GM21576 (cell line): ENCODE data around the gene KIAA0040.
A peak's percentile ranks its signal among the peaks of the same experiment; 100 is the strongest.

ENCODE experiments used
- ATAC-seq: cut with Tn5 transposase; IDR thresholded peaks from one replicate; pipeline ENCODE4 v1.9.1; 2021; ENCODE audit warnings: mild to moderate bottlenecking, moderate library complexity; ENCODE audit not compliant: unreplicated experiment

KIAA0040 gene

GRCh38 chr1:175203570-175204068, 11.0 kb upstream of the KIAA0040 start:
- ATAC-seq = no peak

DNA sequence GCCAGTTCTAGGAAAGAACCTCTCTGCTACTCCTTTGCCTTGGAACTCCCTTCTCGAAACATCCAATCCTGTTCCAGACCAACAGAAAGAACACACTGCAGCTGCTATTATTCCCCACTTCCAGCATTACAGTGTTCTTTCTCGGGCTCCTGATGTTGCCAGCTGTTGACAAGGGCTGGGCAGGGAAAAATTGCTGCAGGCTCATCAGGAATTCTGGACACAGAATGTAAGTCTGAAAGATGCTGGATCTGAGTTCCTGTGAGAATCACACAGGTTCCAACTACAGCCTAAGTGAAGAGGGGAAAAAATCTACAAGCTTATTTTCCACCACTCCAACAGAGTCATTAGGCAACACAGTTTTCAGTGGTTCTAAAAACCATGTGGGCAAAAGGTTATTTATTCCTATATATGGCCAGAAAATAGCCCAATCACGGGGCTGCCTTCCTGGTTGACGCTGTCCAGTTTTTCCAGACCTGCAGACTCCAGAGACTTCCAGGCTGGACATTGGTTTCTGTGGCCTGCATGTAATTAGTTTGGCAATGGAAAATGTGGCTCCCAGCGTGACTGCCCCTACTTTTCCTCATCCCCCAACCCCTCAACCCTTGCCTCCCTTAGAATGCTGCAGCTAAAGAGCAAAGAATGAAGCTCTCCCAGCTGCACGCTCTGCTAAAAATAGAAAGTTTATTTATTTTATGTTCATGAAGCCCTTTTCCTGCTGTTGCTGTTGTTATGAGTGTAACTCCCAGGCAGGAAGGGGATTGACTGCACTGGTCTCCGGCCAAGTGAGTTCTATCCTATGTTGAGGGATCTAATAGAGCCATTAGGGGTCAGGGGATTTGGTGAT, 8.3 kb upstream of the KIAA0040 start:
- ATAC-seq = no peak

DNA sequence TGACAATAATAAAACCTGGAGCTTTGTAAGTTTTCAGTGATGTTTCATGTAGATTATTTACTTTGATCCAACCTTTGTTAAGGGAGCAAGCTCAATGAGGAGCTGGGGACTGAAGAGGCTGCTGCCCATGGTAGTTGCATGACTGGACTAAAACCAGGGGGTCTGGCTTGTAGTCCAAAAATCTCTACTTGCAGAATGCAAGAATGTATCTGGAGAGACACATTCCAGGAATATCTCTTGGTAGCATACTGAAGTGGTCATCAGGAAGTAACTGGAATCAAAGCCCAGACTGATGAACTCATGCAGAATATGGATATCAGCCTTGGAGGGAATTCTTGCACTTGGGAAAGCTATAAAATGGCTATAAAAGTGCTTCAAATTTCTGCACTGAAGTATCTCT, 5.8 kb upstream of the KIAA0040 start:
- no peak for ATAC-seq

DNA sequence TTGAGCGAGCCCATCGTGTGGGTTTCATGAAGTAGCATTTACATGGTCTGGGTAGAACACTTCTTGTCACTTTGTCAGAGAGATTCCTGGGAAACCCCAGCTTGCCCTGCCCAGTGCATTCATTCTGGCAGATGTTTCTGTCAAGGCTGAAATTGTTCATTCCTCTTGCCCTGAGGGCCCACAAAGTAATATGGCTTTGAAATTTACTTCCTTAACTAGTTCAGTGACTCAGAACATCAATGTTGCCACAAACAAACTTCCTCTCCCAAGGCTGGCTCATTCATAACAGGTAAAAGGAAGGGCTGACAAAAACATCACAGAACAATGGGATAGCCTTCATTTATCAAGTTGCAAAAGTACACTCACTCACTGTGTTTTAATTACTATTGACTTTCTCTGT, 5.0 kb upstream of the KIAA0040 start:
- no peak for ATAC-seq

DNA sequence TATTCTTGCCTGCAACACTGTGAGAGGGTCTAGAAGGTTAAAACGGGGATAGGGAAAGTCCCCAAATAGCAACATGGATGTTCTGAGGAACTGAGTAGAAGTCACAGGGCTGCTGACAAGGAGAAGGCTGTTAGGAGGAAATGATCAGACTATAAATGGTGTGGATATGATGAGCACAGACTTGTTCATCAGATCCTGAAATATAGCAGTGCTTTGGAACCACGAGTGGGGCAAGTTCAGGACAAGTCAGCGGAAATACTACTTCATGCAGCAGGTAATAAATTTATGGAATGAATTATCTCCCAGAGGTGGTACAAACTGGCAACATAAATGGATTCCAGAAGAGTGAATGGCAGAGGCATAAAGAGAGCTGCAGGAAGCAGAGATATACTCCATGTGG, 3.2 kb upstream of the KIAA0040 start:
- ATAC-seq = no peak

- ATAC-seq = peak; percentile 29
These were observed 2.7 kb upstream of the KIAA0040 start for GRCh38 chr1:175195281-175195680.

GRCh38 chr1:175193527-175193910, 943 bp upstream of the KIAA0040 start:
- ATAC-seq = no peak

DNA sequence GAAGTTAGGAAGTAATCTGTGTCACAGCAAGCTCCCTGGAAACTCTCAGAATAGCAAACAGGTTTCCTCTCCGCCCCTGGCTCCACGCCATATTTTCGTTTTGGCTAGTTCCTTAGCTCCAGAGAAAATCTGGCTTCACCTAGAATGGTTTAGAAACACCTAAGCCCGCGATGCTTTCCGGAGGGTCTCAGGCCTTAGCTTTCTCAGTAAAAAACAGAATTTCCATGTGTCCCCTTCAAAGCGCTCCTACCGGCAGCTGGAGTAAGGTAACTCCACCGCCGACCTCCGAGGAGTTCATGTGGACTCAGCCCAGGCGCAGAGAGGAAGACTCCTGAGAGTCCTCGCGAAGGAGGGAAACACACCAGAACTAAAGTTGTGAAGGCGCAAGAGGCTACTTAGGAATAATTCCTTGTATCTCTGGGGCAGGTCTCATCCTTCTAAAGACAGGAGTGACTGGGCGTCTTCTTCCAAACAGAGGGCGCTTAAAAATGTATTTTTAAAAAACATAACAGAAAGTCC, 406 bp downstream of the KIAA0040 start:
- ATAC-seq = no peak

DNA sequence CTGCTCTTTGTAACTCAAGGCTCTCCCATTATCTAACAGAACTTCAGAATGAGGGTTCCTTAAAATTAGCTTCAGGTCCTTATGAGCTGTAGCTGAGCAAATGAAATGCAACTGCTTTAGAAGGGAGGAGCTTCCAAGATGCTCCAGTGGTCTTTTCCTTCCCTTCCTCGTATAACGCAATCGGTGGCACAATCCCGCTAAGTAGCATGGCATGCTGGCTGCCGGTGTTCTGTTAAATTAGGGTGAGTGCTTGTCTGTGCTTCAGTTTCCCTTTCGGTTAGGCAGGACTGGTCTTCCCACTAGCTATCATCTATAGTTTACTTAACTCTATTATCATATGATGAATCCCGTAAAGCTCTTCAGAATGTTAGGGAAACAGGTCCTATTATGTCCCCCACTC, 917 bp downstream of the KIAA0040 start:
- ATAC-seq = no peak

DNA sequence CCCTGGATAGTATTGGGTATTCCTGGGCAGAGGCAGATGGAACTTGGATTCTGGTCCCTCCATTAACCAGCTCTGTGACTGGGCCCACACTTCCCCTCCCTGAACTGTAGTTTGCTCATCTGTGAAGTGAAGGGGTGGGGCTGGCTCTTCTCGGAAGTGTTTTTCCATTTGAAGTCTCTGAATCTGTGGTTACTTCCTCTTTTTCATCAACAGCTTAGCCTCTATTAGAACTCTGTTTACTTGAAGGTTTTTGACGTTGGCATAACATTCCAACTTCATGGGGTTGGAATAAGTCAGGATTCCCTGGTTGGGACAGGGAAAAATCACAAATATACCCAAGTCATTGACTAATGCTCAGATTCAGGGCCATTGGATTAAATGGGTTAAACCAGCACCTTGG, 3.6 kb downstream of the KIAA0040 start:
- ATAC-seq = peak; percentile 61

GRCh38 chr1:175186433-175187160, 6.0 kb downstream of the KIAA0040 start:
- no peak for ATAC-seq

DNA sequence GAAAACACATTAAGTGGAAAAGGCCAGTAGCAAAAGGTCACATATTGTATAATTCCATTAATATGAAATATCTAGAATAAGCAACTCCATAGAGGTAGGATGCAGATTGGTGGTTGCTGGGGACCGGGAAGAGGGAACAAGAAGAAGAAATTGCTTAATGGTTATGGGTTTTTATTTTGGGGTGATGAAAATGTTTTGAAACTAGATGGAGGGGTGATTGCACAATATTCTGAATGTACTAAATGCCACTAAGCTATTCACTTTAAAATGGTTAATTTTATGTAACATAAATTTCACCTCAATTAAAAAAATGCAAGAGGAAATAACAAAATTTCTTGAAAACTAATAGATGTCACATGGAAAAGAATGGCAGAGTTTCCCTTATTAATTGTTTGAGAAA, 6.7 kb downstream of the KIAA0040 start:
- no peak for ATAC-seq

- no peak for ATAC-seq
These were observed 9.0 kb downstream of the KIAA0040 start for GRCh38 chr1:175183586-175183985.

DNA sequence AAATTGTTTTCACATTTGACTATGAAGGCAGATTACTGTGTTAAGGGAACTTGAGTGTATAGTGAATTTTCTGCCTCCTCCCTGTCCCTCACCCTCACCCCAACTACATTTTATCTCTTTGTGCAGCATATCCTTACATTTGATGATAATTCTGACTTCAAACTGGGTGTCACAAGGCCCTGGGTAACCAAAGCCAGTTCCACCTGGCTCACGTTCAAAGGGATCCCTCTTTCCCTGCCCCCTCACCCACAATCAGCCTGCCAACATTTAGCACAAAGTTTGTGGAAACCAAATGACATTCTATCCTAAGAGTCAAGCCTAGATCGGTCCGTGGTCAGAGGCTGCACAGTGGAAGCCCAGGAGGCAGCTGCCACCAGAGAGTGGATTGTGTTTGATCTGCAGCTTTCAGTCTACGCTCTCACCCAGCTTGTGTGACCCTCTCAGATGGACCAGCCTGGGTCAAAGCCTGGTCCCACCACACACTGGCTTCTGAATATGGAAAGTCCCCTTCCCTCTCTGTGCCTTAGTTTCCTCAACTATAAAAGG, 10.3 kb downstream of the KIAA0040 start:
- ATAC-seq = no peak

- ATAC-seq = no peak
These were observed 12.6 kb downstream of the KIAA0040 start for GRCh38 chr1:175179837-175180590.

DNA sequence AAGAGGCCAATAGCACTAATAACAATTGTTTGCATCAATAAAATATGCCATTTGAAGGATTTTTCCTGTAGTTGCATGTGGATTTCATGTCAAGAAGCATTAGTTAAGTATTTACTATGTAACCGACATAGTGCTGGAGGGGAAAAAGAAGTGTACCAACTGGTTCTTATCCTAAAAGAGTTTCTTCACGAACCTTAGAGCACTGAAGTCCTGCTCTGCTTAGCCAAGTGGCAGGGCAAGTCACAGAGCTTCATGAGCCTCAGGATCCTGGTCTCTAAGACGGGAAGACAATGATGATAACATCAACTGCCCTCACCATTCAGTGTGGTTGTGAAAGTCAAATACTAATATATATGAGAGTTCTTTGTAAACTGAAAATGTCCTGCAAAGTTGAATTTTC, 14.1 kb downstream of the KIAA0040 start:
- no peak for ATAC-seq

- ATAC-seq = no peak
These were observed 14.5 kb downstream of the KIAA0040 start for GRCh38 chr1:175178056-175178455.

DNA sequence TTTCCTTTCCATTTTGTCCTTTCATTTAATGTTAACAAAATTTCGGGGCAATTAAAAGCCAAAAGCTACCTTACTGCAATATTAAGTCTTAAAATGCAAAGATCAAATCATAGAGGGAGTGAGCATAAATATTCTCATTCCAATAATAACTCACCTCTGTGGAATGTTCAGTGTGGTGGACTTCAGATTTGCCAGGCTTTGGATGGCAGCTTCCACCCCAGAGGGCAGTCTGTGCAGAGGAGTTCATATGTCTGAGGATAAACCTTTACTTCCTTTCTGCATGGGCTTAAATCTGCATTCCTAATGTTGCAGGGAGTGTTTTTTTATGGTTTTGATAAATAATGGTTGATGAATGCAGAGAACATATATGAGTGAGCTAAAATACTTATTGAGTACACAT, 16.3 kb downstream of the KIAA0040 start:
- no peak for ATAC-seq

DNA sequence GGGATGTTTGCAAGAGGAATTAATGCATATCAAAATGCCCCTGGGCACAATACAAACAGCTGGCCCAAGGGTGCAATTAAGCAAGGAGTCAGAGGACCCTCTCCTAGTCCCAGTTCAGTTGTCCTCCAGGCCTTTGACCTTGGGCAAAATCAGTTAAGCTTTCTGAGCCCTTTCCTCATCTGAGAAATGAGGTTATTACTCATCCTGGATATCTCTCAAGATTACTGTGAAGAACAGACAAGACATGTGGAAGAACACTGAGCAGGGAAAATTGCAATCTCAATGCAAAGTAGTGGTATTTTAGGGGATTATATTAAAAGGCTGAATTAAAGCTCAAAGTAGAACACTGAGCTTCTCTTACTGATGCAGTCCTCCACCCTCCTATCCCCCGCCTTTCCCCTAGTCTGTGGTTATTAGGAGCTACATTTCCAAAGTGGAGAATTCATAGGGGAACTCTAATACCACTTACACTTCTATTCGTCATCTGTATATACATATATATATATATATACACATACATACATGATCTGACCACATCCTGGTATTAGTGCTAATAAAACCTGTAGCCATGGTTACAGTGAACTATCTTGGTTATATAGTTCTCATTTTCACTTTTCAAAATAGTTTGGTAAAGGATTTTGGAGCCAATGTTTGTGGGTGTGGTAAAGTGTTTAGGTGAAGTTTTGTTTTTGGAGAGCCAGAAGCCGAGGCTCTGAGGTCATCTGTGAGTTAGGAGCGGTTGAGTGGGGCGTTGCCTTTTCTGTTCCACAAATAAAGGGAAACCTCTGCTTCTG, 18.1 kb downstream of the KIAA0040 start:
- peak; percentile 77 for ATAC-seq

GRCh38 chr1:175173531-175173930, 19.0 kb downstream of the KIAA0040 start:
- ATAC-seq = no peak
